HepG2 (cell line): ENCODE data around the gene CITED4. TPM values are rescaled to one million over a fixed set of nuclear protein-coding genes. Genes with fewer than 3 reads are reported as not detected.

ENCODE experiments used
- ARNT ChIP-seq: fragments of 450-650 bp; IDR thresholded peaks from 2 replicates; pipeline ENCODE4 v1.6.1; 2017
- FOXM1 ChIP-seq: sonication (generic); formaldehyde crosslinking; IDR thresholded peaks from 2 replicates; pipeline ENCODE4 v1.5.0; 2020; ENCODE audit warnings: missing genetic modification reagents
- FOXO1 ChIP-seq: sonication (generic); formaldehyde crosslinking; IDR thresholded peaks from 2 replicates; pipeline ENCODE4 v1.4.0; 2020; ENCODE audit warnings: missing genetic modification reagents
- HNF4G ChIP-seq, 2 experiments: sonication (generic) in 1 of 2; formaldehyde crosslinking in 1 of 2; IDR thresholded peaks; 2 replicates each; pipeline versions ENCODE4 v1.4.0 to v1.6.1; 2011 to 2020; ENCODE audit warnings: borderline replicate concordance in 2 of 2, low read depth in 2 of 2, mild to moderate bottlenecking in 2 of 2, low read length in 1 of 2, missing genetic modification reagents in 1 of 2, moderate library complexity in 1 of 2
- KLF11 ChIP-seq: IDR thresholded peaks from 2 replicates; pipeline ENCODE4 v1.6.1; 2016; ENCODE audit warnings: missing compliant biosample characterization
- NPAS2 ChIP-seq: sonication (generic); formaldehyde crosslinking; IDR thresholded peaks from 2 replicates; pipeline ENCODE4 v1.8.0; 2022; ENCODE audit warnings: mild to moderate bottlenecking, missing genetic modification reagents, borderline replicate concordance
- ZNF160 ChIP-seq: sonication (generic); formaldehyde crosslinking; IDR thresholded peaks from 2 replicates; pipeline ENCODE4 v1.8.0; 2022; ENCODE audit warnings: mild to moderate bottlenecking, inconsistent platforms, missing genetic modification reagents
- ZNF577 ChIP-seq: sonication (generic); formaldehyde crosslinking; IDR thresholded peaks from 2 replicates; pipeline ENCODE4 v1.4.0; 2020; ENCODE audit warnings: mild to moderate bottlenecking, low read depth, missing genetic modification reagents, borderline replicate concordance
- ZNF7 ChIP-seq: IDR thresholded peaks from 2 replicates; pipeline ENCODE4 v1.6.1; 2016; ENCODE audit warnings: missing biosample characterization, missing genetic modification reagents
- polyA plus RNA-seq, 8 experiments: library from polyadenylated mRNA; depleted of rRNA in 3 of 8; stranded (reverse) in 7 of 8; unstranded in 1 of 8; fragments of >200 nt; fragmentation: Illumina TruSeq in 4 of 8; extraction: Trizol in 4 of 8; gene quantifications; 2 replicates each; pipeline versions ENCODE4 v1.2.1 to v1.2.3, GENCODE V29; 2011 to 2016; ENCODE audit warnings: low read depth in 4 of 8, missing spikeins in 1 of 8, mixed read lengths in 1 of 8; ENCODE audit not compliant: insufficient read depth in 1 of 8
- total RNA-seq, 5 experiments: library from RNA; depleted of rRNA; stranded (reverse); fragments of >200 nt; fragmentation: Illumina TruSeq; extraction: Trizol; gene quantifications; 2 replicates each; pipeline ENCODE4 v1.2.3, GENCODE V29; 2016; ENCODE audit warnings: low read depth in 1 of 5
- TF ChIP-seq, protein P1 (sequence below): sonication (generic); formaldehyde crosslinking; IDR thresholded peaks from 2 replicates; pipeline ENCODE4 v1.5.1; 2020; ENCODE audit warnings: missing genetic modification reagents, mild to moderate bottlenecking, borderline replicate concordance
- TF ChIP-seq, protein P2 (sequence below): sonication (generic); formaldehyde crosslinking; IDR thresholded peaks from 2 replicates; pipeline ENCODE4 v1.4.0; 2020; ENCODE audit warnings: missing genetic modification reagents
- TF ChIP-seq, protein P3 (sequence below): sonication (generic); formaldehyde crosslinking; IDR thresholded peaks from 2 replicates; pipeline ENCODE4 v1.4.0; 2020; ENCODE audit warnings: mild to moderate bottlenecking, missing genetic modification reagents

Gene CITED4
- total and polyA plus RNA-seq, 2 of the 13 experiments (the other 11 are each of a cell fraction or from before 2014, with no cell fraction given) = 1.5 to 9.9 TPM

DNA sequence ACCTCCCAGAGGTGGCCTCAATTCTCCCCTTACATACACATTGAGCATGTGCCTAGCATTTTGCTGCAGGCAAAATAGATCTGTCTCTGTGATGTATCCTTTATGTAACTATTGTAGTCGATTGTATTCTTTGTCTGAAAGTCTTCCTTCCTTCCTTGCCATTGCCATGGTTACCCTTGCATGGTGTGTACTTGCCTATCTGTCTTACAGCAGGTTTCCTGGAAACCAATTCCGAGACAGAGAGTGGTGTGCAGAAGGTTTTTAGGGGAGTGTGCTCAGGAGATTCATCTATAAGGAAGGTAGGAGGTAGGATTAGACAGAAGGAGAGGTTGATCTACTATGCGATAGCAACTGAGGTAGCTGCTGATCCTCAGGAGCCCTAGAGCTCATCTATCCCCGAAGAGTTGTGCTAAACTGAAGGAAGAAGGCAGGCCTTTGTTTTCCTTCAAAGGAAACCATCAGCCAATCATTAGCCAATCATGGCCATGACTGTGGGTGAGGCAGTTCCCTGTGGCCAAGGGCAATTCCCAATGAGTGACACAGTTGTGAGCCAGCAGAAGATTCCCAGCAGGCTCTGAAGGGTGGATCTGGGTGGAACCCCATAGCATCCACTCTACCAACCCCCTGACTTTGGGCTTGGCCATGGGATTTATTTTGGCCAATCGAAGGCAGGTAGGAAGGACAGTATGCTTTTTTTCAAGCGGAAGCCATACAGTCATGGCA, 15.0 kb downstream of the CITED4 start (continued):
- TF ChIP-seq HNF4G (IDR thresholded peaks at IDR 0.05; ENCODE audit: borderline replicate concordance, low read depth, low read length) (no peak), HNF4G (CRISPR knock-in tag; IDR thresholded peaks at IDR 0.05; ENCODE audit: borderline replicate concordance, low read depth) (no peak), FOXO1 (CRISPR knock-in tag) (no peak), ZNF160 (CRISPR knock-in tag) (no peak), NPAS2 (CRISPR knock-in tag) (no peak), ARNT (no peak), ZNF577 (CRISPR knock-in tag) (no peak), ZNF7 (CRISPR knock-in tag) (no peak), KLF11 (CRISPR knock-in tag) (no peak), FOXM1 (CRISPR knock-in tag) (no peak)
- TF ChIP-seq, protein P1, sequence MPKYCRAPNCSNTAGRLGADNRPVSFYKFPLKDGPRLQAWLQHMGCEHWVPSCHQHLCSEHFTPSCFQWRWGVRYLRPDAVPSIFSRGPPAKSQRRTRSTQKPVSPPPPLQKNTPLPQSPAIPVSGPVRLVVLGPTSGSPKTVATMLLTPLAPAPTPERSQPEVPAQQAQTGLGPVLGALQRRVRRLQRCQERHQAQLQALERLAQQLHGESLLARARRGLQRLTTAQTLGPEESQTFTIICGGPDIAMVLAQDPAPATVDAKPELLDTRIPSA (CRISPR knock-in tag) = no peak
- TF ChIP-seq, protein P2, sequence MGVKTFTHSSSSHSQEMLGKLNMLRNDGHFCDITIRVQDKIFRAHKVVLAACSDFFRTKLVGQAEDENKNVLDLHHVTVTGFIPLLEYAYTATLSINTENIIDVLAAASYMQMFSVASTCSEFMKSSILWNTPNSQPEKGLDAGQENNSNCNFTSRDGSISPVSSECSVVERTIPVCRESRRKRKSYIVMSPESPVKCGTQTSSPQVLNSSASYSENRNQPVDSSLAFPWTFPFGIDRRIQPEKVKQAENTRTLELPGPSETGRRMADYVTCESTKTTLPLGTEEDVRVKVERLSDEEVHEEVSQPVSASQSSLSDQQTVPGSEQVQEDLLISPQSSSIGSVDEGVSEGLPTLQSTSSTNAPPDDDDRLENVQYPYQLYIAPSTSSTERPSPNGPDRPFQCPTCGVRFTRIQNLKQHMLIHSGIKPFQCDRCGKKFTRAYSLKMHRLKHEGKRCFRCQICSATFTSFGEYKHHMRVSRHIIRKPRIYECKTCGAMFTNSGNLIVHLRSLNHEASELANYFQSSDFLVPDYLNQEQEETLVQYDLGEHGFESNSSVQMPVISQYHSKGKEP (CRISPR knock-in tag) = no peak
- TF ChIP-seq, protein P3, sequence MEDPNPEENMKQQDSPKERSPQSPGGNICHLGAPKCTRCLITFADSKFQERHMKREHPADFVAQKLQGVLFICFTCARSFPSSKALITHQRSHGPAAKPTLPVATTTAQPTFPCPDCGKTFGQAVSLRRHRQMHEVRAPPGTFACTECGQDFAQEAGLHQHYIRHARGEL (CRISPR knock-in tag) = no peak
